Progenitor cell of endocrine pancreas (in vitro differentiated cells): ENCODE measurements around the gene OSBPL1A. TPM values are rescaled to one million over a fixed set of nuclear protein-coding genes. Genes with fewer than 3 reads are reported as not detected.

Experiments
- DNase-seq: peaks from one replicate; pipeline ENCODE4 v3.0.0; 2021; ENCODE audit warnings: low spot score; ENCODE audit not compliant: unreplicated experiment
- H3K27ac Mint-ChIP-seq: 2 replicates; pipeline ENCODE4 v1.8.0; 2021; ENCODE audit warnings: mild to moderate bottlenecking, moderate library complexity, mixed read lengths
- H3K27me3 Mint-ChIP-seq: 2 replicates; pipeline ENCODE4 v1.8.0; 2021; ENCODE audit warnings: mixed read lengths
- H3K36me3 Mint-ChIP-seq: 2 replicates; pipeline ENCODE4 v1.8.0; 2022; ENCODE audit warnings: mixed read lengths; ENCODE audit not compliant: insufficient read depth
- H3K4me1 Mint-ChIP-seq: 2 replicates; pipeline ENCODE4 v1.8.0; 2021; ENCODE audit warnings: low read depth, mixed read lengths
- H3K4me3 Mint-ChIP-seq: 2 replicates; pipeline ENCODE4 v1.8.0; 2021; ENCODE audit warnings: low read depth, mild to moderate bottlenecking, moderate library complexity, mixed read lengths
- H3K9me3 Mint-ChIP-seq: 2 replicates; pipeline ENCODE4 v1.8.0; 2021; ENCODE audit warnings: low read depth, mixed read lengths
- total RNA-seq: library from RNA; stranded (reverse); gene quantifications from 2 replicates; pipeline ENCODE4 v1.2.1, GENCODE V29; 2021
- TF ChIP-seq, protein P1 (sequence below): fragments of 200-600 bp; sonication (generic); IDR thresholded peaks from one replicate; pipeline ENCODE4 v1.5.0; 2021; ENCODE audit warnings: antibody characterized with exemption, mild to moderate bottlenecking; ENCODE audit not compliant: unreplicated experiment

OSBPL1A gene
- total RNA-seq, 1 donor from 2014 or later, result 15.0 TPM

DNA sequence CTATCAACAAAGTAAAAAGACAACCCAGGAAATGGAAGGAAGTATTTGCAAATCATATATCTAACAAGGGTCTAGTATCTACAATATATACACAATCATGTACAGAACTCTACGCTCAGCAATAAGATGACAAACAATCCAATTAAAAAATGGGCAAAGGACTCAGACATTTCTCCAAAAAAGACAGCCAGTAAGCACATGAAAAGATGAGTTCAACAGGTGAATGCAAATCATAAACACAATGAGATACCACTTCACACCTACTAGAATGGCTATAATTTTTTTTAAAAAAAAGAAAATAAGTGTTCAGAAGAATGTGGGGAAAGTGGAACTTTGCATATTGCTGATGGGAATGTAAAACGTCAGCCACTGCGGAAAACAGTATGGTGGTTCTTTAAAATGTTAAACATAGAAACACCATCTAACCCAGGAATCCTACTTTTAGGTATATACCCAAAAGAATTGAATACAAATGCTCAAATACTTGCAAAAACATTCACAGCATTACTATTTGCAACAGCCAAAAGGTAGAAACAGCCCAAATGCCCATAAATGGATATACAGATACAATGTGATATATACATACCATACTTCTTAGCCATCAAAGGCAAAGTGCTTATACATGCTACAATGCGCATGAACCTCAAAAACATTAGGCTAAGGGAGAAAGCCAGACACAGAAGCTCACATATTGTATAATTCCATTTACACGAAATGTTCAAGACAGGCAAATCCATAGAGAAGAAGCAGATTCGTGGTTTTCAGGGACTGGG, 137.6 kb downstream of the OSBPL1A start:
- peaks cover 9% of the 10 kb centered on the region for H3K36me3 Mint-ChIP-seq
- no peak overlapping the region for H3K27ac Mint-ChIP-seq
- H3K4me1 Mint-ChIP-seq, result peaks cover 5% of the 10 kb centered on the region
- no peak overlapping the region for H3K4me3 Mint-ChIP-seq
- DNase-seq, result no peak
- no peaks in the 10 kb centered on the region for H3K27me3 Mint-ChIP-seq
- TF ChIP-seq, protein P1, sequence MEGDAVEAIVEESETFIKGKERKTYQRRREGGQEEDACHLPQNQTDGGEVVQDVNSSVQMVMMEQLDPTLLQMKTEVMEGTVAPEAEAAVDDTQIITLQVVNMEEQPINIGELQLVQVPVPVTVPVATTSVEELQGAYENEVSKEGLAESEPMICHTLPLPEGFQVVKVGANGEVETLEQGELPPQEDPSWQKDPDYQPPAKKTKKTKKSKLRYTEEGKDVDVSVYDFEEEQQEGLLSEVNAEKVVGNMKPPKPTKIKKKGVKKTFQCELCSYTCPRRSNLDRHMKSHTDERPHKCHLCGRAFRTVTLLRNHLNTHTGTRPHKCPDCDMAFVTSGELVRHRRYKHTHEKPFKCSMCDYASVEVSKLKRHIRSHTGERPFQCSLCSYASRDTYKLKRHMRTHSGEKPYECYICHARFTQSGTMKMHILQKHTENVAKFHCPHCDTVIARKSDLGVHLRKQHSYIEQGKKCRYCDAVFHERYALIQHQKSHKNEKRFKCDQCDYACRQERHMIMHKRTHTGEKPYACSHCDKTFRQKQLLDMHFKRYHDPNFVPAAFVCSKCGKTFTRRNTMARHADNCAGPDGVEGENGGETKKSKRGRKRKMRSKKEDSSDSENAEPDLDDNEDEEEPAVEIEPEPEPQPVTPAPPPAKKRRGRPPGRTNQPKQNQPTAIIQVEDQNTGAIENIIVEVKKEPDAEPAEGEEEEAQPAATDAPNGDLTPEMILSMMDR, result no peak
- peaks cover 18% of the 10 kb centered on the region for H3K9me3 Mint-ChIP-seq

GRCh38 chr18:24254071-24254470, 143.6 kb downstream of the OSBPL1A start:
- Mint-ChIP-seq H3K4me1 (peaks cover 19% of the 10 kb centered on the region), H3K9me3 (peaks cover 24% of the 10 kb centered on the region), H3K27ac (no peak overlapping the region), H3K4me3 (no peak overlapping the region), H3K27me3 (no peaks in the 10 kb centered on the region), H3K36me3 (peaks cover 10% of the 10 kb centered on the region)
- no peak for DNase-seq
- TF ChIP-seq, protein P1, result no peak

- Mint-ChIP-seq H3K4me3 (no peak overlapping the region), H3K4me1 (peaks cover 12% of the 10 kb centered on the region), H3K36me3 (peaks cover 2% of the 10 kb centered on the region), H3K27me3 (no peaks in the 10 kb centered on the region), H3K9me3 (peaks cover 3% of the 10 kb centered on the region), H3K27ac (no peak overlapping the region)
- no peak for DNase-seq
- TF ChIP-seq, protein P1, result no peak
Measured at GRCh38 chr18:24249716-24250115, 147.9 kb downstream of the OSBPL1A start.

DNA sequence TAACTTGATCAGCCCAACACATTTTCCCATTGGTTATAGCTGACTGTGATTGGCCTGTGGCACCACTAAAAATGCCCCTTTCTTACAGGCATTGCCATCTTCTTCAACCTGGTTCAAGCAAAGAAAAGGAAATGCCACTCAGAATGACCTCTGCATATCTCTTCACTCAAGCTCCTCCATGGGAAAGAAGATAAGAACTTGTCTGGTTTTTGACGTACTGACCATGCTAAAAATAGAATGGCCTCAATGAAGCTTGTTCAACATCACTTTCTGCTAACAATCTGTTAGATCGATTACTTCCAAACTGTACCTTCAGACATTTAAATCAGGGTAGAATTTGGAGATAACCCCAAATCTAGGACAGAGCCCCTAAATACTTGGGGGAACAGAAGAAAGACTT, 149.3 kb downstream of the OSBPL1A start:
- TF ChIP-seq, protein P1, result no peak
- DNase-seq, result no peak
- H3K27ac Mint-ChIP-seq, result no peak overlapping the region
- H3K36me3 Mint-ChIP-seq, result no peaks in the 10 kb centered on the region
- no peaks in the 10 kb centered on the region for H3K27me3 Mint-ChIP-seq
- no peak overlapping the region for H3K4me3 Mint-ChIP-seq
- no peaks in the 10 kb centered on the region for H3K9me3 Mint-ChIP-seq
- H3K4me1 Mint-ChIP-seq, result peaks cover 4% of the 10 kb centered on the region

DNA sequence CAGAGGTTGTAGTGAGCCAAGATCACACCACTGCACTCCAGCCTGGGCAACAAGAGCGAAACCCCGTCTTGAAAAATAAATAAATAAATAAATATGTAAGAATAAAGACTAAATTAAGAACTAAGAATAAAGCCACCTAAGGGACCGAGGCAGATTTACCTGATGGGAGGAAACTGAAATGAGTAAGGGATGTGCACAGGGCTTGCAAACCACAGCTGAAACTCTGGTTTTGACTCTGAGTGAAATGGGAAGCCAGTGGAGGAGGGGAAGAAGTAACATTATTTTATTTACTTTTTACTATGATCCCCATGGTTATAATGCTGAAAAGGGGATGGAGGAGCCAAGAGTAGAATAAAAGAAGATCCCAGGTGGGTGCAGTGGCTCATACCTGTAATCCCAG, 151.5 kb downstream of the OSBPL1A start:
- H3K27me3 Mint-ChIP-seq, result no peaks in the 10 kb centered on the region
- TF ChIP-seq, protein P1, result no peak

More for the DNA sequence above, 151.5 kb downstream of the OSBPL1A start:
- Mint-ChIP-seq H3K27ac (no peak overlapping the region), H3K4me1 (peaks cover 1% of the 10 kb centered on the region), H3K4me3 (no peak overlapping the region), H3K9me3 (no peaks in the 10 kb centered on the region), H3K36me3 (no peaks in the 10 kb centered on the region)
- DNase-seq, result no peak
